AG09319 (cell line): ENCODE data around the gene NQO1.
A peak's percentile ranks its signal among the peaks of the same experiment; 100 is the strongest.

Experiments used
- DNase-seq: peaks from one replicate; pipeline ENCODE4 v3.0.0-alpha.2; 2010; ENCODE audit warnings: low read depth; ENCODE audit errors: extremely low read depth
- TF ChIP-seq, protein P1 (sequence below): IDR thresholded peaks from 2 replicates; pipeline ENCODE4 v1.5.1; 2011; ENCODE audit warnings: low read depth, mild to moderate bottlenecking, inconsistent platforms, low read length, moderate library complexity

The NQO1 gene

DNA sequence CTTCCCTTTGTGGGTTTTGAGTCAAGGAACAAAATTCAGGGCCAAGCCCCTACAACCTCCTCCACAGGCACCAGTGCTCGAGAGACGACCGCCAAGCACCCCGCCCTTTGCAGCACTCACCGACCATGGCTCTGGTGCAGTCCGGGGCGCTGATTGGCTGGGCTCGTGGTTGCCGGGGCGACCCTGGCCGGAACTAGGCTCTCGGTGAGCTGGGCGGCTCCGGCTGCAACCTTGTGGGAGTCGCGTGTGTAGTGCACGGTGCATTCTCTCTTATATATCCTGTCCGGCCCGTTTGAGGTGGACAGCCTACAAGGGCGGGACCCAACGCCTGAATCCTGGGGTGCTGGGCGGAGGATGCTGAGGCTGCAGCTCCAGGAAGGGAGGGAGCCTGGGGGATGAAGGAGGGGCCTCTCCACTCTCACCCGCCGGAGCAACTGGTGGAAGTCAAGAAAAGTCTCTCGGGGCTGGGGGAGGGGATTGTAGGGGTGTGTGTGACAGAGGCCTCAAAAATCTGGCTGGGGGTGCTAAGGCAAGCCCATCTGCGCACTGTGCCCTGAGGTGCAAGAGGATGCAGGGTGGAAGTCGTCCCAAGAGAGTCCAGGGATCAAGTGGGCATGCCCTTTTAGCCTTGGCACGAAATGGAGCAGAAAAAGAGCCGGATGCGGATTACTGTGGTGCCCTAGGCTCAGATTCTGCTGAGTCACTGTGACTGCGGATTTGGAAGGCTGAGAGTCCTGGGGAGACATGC, at the start of gene NQO1:
Gene NQO1 (minus strand): TSS at position 248 of the 748 bp plus-strand sequence. CDS start 121 bp downstream, at position 127.
- TF ChIP-seq, protein P1, sequence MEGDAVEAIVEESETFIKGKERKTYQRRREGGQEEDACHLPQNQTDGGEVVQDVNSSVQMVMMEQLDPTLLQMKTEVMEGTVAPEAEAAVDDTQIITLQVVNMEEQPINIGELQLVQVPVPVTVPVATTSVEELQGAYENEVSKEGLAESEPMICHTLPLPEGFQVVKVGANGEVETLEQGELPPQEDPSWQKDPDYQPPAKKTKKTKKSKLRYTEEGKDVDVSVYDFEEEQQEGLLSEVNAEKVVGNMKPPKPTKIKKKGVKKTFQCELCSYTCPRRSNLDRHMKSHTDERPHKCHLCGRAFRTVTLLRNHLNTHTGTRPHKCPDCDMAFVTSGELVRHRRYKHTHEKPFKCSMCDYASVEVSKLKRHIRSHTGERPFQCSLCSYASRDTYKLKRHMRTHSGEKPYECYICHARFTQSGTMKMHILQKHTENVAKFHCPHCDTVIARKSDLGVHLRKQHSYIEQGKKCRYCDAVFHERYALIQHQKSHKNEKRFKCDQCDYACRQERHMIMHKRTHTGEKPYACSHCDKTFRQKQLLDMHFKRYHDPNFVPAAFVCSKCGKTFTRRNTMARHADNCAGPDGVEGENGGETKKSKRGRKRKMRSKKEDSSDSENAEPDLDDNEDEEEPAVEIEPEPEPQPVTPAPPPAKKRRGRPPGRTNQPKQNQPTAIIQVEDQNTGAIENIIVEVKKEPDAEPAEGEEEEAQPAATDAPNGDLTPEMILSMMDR, result no peak

DNA sequence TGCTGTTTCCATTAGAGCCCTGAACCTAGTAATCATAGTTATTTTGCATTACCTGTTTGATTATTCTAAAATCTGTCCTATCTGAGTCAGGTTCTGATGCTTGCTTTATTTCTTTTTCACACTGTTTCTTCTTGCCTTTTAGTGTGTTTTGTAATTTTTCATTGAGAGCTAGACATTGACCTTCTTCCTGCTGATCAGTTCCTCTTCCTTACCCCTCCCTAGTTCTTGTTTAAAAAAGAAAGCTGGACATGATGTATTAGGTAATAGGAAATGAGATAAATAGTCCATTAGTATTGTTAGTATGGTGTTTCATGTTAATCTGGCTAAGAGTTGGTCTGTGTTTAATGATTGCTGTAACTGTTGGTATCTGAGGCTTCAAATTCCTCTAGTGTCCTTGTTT, 49.2 kb upstream of the NQO1 start:
- no peak for DNase-seq

More for the DNA sequence above, at the start of gene NQO1:
- peak; percentile 99 for DNase-seq

DNA sequence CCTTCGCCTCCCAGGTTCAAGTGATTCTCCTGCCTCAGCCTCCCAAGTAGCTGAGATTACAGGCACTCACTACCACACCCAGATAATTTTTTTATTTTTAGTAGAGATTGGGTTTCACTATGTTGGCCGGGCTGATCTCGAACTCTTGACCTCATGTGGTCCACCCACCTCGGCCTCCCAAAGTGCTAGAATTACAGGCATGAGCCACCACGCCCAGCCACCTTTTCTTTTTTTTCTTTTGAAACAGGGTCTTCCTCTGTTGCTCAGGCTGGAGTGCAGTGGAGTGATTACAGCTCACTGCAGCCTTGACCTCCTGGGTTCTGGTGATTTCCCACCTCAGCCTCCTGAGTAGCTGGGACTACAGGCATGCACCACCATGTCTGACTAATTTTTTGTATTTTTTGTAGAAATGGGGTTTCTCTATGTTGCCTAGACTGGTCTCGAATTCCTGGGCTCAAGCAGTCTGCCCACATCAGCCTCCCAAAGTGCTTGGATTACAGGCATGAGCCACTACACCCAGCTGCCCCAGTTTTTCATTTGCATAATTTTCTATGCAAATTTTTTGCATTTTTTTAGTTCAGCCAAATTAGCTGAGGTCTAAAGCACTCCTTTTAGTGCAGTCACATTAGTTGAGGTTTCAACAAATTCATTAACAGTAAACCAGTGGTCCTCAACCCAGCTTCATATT, 47.0 kb upstream of the NQO1 start:
- TF ChIP-seq, protein P1, result no peak
- DNase-seq, result no peak

More for the DNA sequence above, 49.2 kb upstream of the NQO1 start:
- TF ChIP-seq, protein P1, result no peak

DNA sequence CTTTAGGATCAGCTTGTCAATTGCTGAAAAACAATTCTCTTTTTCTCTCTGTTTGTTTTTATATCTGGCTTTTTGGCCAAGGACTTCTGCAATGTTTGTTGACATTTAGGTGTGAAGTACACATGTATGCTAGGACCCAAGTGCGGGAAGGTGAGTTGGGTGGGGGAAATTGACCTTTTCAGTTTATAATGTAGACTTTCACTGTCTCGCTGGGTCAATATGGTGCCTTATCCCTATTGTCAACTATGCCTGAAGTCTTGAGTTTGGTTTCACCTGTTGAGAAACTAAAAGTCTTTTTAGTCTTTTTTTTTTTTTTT, 45.2 kb upstream of the NQO1 start:
- TF ChIP-seq, protein P1, result no peak
- no peak for DNase-seq

DNA sequence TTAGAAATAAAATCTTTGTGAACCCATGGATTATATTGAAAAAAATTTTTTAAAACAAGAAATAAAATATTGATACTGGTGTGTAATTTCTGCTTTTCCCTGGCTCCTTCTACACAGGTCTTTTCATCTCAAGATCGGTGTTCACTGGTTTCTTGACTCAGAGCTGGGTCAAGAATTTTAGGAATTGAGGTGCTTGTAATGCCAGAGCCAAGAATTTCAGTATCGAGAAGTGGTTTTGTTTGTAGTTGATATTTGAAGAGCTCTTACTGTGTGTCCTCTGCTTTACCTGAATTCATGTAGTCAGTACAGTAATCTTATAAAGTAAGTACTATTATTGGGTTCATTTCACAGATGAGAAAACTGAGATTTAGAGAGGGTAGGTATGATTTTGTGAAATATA, 43.0 kb upstream of the NQO1 start:
- TF ChIP-seq, protein P1, result no peak
- DNase-seq, result no peak

DNA sequence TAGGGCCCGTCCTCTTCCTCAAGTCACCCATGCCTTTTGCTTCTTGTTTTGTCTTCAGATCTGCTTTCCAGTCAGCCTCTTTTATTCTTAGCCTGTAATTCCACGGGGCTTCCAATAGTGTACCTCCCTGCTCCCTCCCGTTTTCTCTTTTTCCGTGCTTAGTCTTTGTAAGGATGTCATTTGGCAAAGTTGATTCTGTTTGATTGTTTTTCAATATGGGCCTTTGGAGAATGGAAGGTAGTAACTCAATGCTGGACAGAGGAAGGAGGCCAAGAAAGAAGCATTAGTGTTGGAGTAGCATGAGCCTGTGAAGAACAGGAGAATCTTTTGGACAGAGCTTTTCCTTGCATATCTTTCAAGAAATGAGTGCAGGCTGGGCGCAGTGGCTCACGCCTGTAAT, 42.3 kb upstream of the NQO1 start:
- TF ChIP-seq, protein P1, result no peak
- no peak for DNase-seq

DNA sequence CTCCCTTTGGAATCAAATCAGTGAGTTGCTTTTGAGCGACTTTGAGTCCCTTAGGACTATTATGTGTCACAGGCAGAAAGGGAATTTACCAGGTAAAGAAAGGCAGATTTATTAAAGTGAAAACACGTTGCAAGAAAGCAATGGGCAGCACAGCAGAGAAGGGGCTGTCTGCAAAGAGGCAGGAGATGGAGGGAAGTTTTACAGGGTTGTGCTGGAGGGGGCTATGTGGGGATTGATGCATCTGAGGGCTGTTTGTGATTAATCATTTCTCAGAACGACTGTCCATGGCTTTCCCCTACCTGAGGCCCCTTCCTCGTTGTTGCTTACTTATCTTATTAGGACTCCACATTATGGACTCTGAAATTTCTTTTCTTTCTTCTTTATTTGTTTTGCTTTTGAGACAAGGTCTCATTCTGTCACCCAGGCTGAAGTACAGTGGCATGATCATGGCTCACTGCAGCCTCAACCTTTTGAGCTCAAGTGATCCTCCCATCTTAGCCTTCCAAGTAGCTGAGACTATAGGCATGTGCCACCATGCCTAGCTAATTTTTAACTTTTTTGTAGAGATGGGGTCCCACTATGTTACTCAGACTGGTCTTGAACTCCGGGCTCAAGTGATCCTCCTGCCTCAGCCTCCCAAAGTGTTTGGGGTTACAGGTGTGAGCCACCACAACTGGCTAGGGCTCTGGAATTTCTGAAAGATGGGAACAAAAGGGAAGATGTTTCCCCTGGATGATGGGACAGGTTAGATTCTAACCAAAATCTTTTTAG, 41.3 kb upstream of the NQO1 start:
- no peak for DNase-seq
- TF ChIP-seq, protein P1, result no peak
